Lung (tissue), 12 donors: ENCODE measurements around the gene MCF2L2. TPM values are rescaled to one million over a fixed set of nuclear protein-coding genes. Genes with fewer than 3 reads are reported as not detected.

Source experiments
- ATAC-seq: fragments of 200-7000 bp; cut with Tn5 transposase; one replicate; pipeline ENCODE4 v1.9.1; 2020; ENCODE audit warnings: moderate number of reproducible peaks; ENCODE audit not compliant: insufficient read depth, low FRiP score
- DNase-seq, 3 donors: peaks; one replicate each; pipeline ENCODE4 v3.0.0-alpha.2; 2013 to 2017
- H3K27ac ChIP-seq, 2 donors: one replicate each; pipeline ENCODE4 v1.5.1; 2013; ENCODE audit warnings: mild to moderate bottlenecking in 2 of 2, moderate library complexity in 2 of 2, control low read depth in 1 of 2, inconsistent platforms in 1 of 2, low read depth in 1 of 2, low read length in 1 of 2
- H3K27me3 ChIP-seq, 3 donors: one replicate each; pipeline ENCODE4 v1.5.1; 2013; ENCODE audit warnings: low read length in 2 of 3; ENCODE audit not compliant: control insufficient read depth in 3 of 3, insufficient read depth in 3 of 3
- H3K36me3 ChIP-seq, 4 donors: one replicate each; pipeline ENCODE4 v1.5.1; 2013; ENCODE audit warnings: low read length in 4 of 4, mild to moderate bottlenecking in 1 of 4, moderate library complexity in 1 of 4; ENCODE audit not compliant: control insufficient read depth in 4 of 4, insufficient read depth in 4 of 4
- H3K4me1 ChIP-seq, 5 donors: one replicate each; pipeline ENCODE4 v1.5.1; 2013; ENCODE audit warnings: low read length in 5 of 5, mild to moderate bottlenecking in 2 of 5, moderate library complexity in 1 of 5; ENCODE audit not compliant: control insufficient read depth in 5 of 5, insufficient read depth in 5 of 5
- H3K4me3 ChIP-seq: one replicate; pipeline ENCODE4 v1.5.1; 2013; ENCODE audit warnings: mild to moderate bottlenecking, control low read depth, moderate library complexity
- H3K9ac ChIP-seq, 2 donors: one replicate each; pipeline ENCODE4 v1.5.1; 2013; ENCODE audit warnings: low read length in 2 of 2, control low read depth in 1 of 2; ENCODE audit not compliant: insufficient read depth in 1 of 2
- H3K9me3 ChIP-seq, 4 donors: one replicate each; pipeline ENCODE4 v1.5.1; 2013; ENCODE audit warnings: low read length in 3 of 4, mild to moderate bottlenecking in 1 of 4, moderate library complexity in 1 of 4; ENCODE audit not compliant: control insufficient read depth in 4 of 4, insufficient read depth in 3 of 4
- WGBS, 2 donors: extraction: QIAGEN DNeasy Blood & Tissue Kit; methylation state at CpG; one replicate each; pipeline ENCODE4 v1.1.7; 2013; 5-methylcytosine and 5-hydroxymethylcytosine counted together
- polyA plus RNA-seq, 2 donors: library from polyadenylated mRNA; stranded (reverse); fragments of 200-250 nt; gene quantifications; one replicate each; pipeline ENCODE4 v1.2.1, GENCODE V29; 2013
- total RNA-seq, 2 donors: library from RNA; depleted of rRNA in 1 of 2; stranded (reverse); fragments of >200 nt in 1 of 2; gene quantifications; one replicate each; pipeline ENCODE4 v1.2.1, GENCODE V29; 2014 to 2021
- TF ChIP-seq, protein P1 (sequence below): IDR thresholded peaks from 2 replicates; pipeline ENCODE4 v1.5.1; 2012; ENCODE audit warnings: mild to moderate bottlenecking; ENCODE audit errors: control extremely low read depth, extremely low read depth
- donor health status: control.
- donor health status: control.
- donor health status: Bipolar disorder and iron deficiency.
- donor health status: healthy.
- donor health status: DM: yes; HTN: yes; CAD: no.

MCF2L2 gene
- total and polyA plus RNA-seq, 4 donors: 0.26 to 1.7 (median 1.0) TPM

DNA sequence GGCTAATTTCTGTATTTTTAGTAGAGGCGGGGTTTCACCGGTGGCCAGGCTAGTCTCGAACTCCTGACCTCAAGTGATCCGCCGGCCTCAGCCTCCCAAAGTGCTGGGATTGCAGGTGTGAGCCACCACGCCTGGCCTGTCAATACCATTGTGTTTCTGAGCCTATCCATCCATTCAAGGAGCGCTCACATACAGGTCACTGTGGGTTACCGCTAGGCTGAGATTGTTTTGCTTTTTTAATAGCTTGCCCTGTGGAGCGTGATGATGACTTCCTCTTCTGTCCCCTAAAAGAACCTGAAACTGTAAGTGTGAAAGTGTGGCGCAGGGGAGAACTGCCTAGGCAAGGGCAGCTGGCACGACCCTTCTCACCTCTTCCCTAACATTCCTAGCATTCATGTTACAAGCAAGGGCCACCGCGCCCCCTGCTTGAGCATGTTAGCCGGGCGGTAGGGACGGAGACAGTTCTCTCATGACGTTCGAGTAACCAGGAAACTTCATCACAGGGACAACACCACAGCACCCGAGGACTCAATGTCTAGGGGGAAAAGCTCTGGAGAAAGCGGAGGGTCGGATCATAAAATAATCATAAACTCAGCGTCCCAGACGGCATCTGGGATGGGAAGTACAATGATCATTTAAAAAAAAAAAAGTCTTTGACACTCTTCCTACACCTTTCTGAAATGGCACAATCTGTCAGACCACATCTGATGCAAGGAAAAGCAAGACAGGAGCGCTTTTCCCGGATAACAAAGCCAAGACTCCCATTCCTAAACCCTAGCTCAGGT is 266.7 kb downstream of the MCF2L2 start:
- WGBS, 2 donors: 31 to 33% methylated on average over 25 of the region's 25 CpGs
- peaks cover 0 to 1% (median 0%) of the 10 kb centered on the region in 4 donors for H3K9me3 ChIP-seq
- H3K4me3 ChIP-seq: peak overlapping the region; percentile 65
- no peaks in the 10 kb centered on the region for H3K36me3 ChIP-seq
- ATAC-seq (no peak), DNase-seq (peak in 2 of 3 donors; percentile 30 to 47)
- peaks cover 0 to 14% (median 6%) of the 10 kb centered on the region in 3 donors for H3K27me3 ChIP-seq
- peak overlapping the region in 1 of 2 donors; percentile 80 for H3K27ac ChIP-seq
- TF ChIP-seq, protein P1, sequence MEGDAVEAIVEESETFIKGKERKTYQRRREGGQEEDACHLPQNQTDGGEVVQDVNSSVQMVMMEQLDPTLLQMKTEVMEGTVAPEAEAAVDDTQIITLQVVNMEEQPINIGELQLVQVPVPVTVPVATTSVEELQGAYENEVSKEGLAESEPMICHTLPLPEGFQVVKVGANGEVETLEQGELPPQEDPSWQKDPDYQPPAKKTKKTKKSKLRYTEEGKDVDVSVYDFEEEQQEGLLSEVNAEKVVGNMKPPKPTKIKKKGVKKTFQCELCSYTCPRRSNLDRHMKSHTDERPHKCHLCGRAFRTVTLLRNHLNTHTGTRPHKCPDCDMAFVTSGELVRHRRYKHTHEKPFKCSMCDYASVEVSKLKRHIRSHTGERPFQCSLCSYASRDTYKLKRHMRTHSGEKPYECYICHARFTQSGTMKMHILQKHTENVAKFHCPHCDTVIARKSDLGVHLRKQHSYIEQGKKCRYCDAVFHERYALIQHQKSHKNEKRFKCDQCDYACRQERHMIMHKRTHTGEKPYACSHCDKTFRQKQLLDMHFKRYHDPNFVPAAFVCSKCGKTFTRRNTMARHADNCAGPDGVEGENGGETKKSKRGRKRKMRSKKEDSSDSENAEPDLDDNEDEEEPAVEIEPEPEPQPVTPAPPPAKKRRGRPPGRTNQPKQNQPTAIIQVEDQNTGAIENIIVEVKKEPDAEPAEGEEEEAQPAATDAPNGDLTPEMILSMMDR: no peak
- peak overlapping the region in 1 of 2 donors; percentile 19 for H3K9ac ChIP-seq
- peaks cover 0 to 5% (median 0%) of the 10 kb centered on the region in 5 donors for H3K4me1 ChIP-seq

DNA sequence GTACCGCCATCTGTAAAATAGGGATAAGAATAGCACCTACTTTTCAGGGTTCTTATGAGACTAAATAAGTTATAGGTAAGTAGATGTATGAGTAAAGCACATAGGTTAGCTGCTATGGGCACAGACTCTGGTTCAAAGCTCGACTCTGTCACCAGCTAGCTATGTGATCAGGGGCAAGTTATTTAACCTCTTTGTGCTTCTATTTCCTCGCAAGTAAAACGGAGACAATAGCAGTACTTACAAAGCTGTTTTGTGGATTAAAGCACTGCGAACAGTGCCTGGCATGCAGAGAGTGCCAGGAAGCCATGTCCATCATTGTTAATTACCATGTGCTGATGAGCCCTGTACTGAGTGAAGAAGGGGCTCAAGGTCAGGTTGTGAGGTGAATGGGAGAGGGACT is 267.8 kb downstream of the MCF2L2 start:
- TF ChIP-seq, protein P1: no peak
- Histone ChIP-seq H3K9ac (no peak overlapping the region), H3K36me3 (no peaks in the 10 kb centered on the region), H3K9me3 (peaks cover 0 to 1% (median 0%) of the 10 kb centered on the region in 4 donors), H3K4me3 (peak overlapping the region; percentile 32), H3K27ac (peak overlapping the region in 1 of 2 donors; percentile 81), H3K4me1 (peaks cover 0 to 5% (median 0%) of the 10 kb centered on the region in 5 donors), H3K27me3 (peaks cover 0 to 14% (median 6%) of the 10 kb centered on the region in 3 donors)
- WGBS, 2 donors: 64 to 87% methylated on average over 5 of the region's 5 CpGs
- DNase-seq: no peak
- ATAC-seq: no peak

DNA sequence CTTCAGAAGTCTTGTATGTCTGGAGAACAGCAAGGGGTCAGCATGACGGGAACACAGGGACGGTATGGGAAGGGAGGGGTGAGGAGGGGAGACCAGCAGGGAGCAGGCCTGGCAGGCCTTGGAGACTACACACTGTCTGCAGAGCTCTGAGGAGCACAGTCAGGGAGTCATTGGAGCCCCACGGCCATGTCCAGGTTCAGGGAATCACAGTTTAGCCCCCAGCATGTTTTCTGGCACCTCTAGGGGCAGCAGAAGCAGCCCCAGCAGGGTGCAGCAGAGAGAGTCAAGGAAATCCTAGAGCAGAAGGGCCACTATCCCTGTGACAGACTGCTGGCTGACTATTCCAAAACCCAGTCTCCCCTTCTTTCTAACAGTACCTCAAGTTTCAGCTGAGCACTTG is 269.1 kb downstream of the MCF2L2 start:
- DNase-seq (no peak), ATAC-seq (no peak)
- H3K27me3 ChIP-seq: peaks cover 0 to 14% (median 6%) of the 10 kb centered on the region in 3 donors
- no peak overlapping the region for H3K4me3 ChIP-seq
- H3K27ac ChIP-seq: peak overlapping the region in 1 of 2 donors; percentile 9
- H3K4me1 ChIP-seq: peaks cover 0 to 5% (median 0%) of the 10 kb centered on the region in 5 donors
- TF ChIP-seq, protein P1: no peak
- H3K36me3 ChIP-seq: no peaks in the 10 kb centered on the region
- H3K9ac ChIP-seq: no peak overlapping the region
- 62 to 67% methylated on average over 3 of the region's 3 CpGs for WGBS, 2 donors
- H3K9me3 ChIP-seq: peaks cover 0 to 1% (median 0%) of the 10 kb centered on the region in 4 donors
